ENCODE measurements around the gene SAA4. TPM values are rescaled to one million over a fixed set of nuclear protein-coding genes. Genes with fewer than 3 reads are reported as not detected.
"Not testable (repeated sequence)": the region's sequence is repeated elsewhere in the genome, so short reads cannot be mapped to it uniquely, and the experiment has no call there.

The SAA4 gene
- polyA plus RNA-seq, 2 of the 4 experiments (the other 2 are of a cell fraction), result not detected

GRCh38 chr11:18264035-18264434 lies 27.4 kb upstream of the SAA4 start:
- no peak for FAIRE-seq
- 42% methylated on average over 4 of the region's 4 CpGs for WGBS (ENCODE audit: missing lambda C conversion rate)
- CTCF ChIA-PET, result no interaction called here

GRCh38 chr11:18262681-18263350 lies 26.2 kb upstream of the SAA4 start:
- peak overlapping the region; percentile 23; the same call in 1 of the 3 replicates for H3K4me2 ChIP-seq
- DNase-seq (ENCODE audit: low read depth in 1 of 2, low spot score in 1 of 2); H3K27ac ChIP-seq; H3K4me3 ChIP-seq; H3K4me1 ChIP-seq; H3K9me3 ChIP-seq; CTCF ChIA-PET; FAIRE-seq; ATAC-seq: not testable (repeated sequence)
- POLR2A ChIA-PET, result interaction anchor here (0.7 kb wide), 1 partner anchor 10 kb away, joined by 3 read pairs; no protein-coding TSS in a partner anchor
- TF ChIP-seq CEBPB (IDR thresholded peaks at IDR 0.05), result peak in 1 of 2 experiments; percentile 69; a peak in 2 of 4 replicates
- WGBS (ENCODE audit: missing lambda C conversion rate), result 53% methylated on average over 8 of the region's 8 CpGs

More at GRCh38 chr11:18264035-18264434, 27.4 kb upstream of the SAA4 start:
- no peak for TF ChIP-seq EHMT2 (IDR thresholded peaks at IDR 0.05; ENCODE audit: low read depth)
- TF ChIP-seq HOXA7 (CRISPR knock-in tag; IDR thresholded peaks at IDR 0.05), result no peak
- no peak for TF ChIP-seq HDAC2 (IDR thresholded peaks at IDR 0.05)
- no peak for TF ChIP-seq CHD4 (IDR thresholded peaks at IDR 0.05; ENCODE audit: borderline replicate concordance)
- no peak for TF ChIP-seq NFE2L2 (conservative IDR thresholded peaks at IDR 0.05; ENCODE audit: low read length)
- TF ChIP-seq ATOH8 (CRISPR knock-in tag; IDR thresholded peaks at IDR 0.05; ENCODE audit: low read depth), result no peak
- no peak for TF ChIP-seq RFX5 (IDR thresholded peaks at IDR 0.05)
- TF ChIP-seq CBX8 (IDR thresholded peaks at IDR 0.05), result no peak
- TF ChIP-seq JUN (IDR thresholded peaks at IDR 0.05), result no peak
- no peak for TF ChIP-seq SREBF2 (IDR thresholded peaks at IDR 0.05)
- TF ChIP-seq SMC3 (IDR thresholded peaks at IDR 0.05), result no peak
- no peak for TF ChIP-seq MAX (IDR thresholded peaks at IDR 0.05)
- no peak for TF ChIP-seq RARB (CRISPR knock-in tag; IDR thresholded peaks at IDR 0.05)
- no peak for TF ChIP-seq RNF2 (IDR thresholded peaks at IDR 0.05; ENCODE audit: borderline replicate concordance, low read depth)
- Histone ChIP-seq H3K4me1 (0 out of 3 replicates have a peak, but pooled peaks cover 4% of the 10 kb centered on the region), H3K4me3 (no peak overlapping the region), H3K9me3 (no peaks in the 10 kb centered on the region), H3K4me2 (no peak overlapping the region), H3K27ac (no peak overlapping the region)
- POLR2A ChIA-PET, result no interaction called here
- DNase-seq (ENCODE audit: low read depth in 1 of 2, low spot score in 1 of 2), result no peak
- no peak for ATAC-seq

- Histone ChIP-seq H3K9me3 (no peaks in the 10 kb centered on the region), H3K4me2 (no peak overlapping the region), H3K4me3 (no peak overlapping the region), H3K27ac (no peak overlapping the region), H3K4me1 (0 out of 3 replicates have a peak, but pooled peaks cover 4% of the 10 kb centered on the region)
- no peak for TF ChIP-seq RNF2 (IDR thresholded peaks at IDR 0.05; ENCODE audit: borderline replicate concordance, low read depth)
- TF ChIP-seq EHMT2 (IDR thresholded peaks at IDR 0.05; ENCODE audit: low read depth), result no peak
- no peak for TF ChIP-seq E2F6 (IDR thresholded peaks at IDR 0.05; ENCODE audit: borderline replicate concordance, low read depth)
- no peak for TF ChIP-seq FOSB (CRISPR knock-in tag; IDR thresholded peaks at IDR 0.05)
- TF ChIP-seq USF2 (IDR thresholded peaks at IDR 0.05), result no peak
- TF ChIP-seq MAX (IDR thresholded peaks at IDR 0.05), result no peak
- TF ChIP-seq EP300 (IDR thresholded peaks at IDR 0.05), result no peak
- CTCF ChIA-PET, result no interaction called here
- ATAC-seq, result no peak
- no peak for FAIRE-seq
- DNase-seq (ENCODE audit: low read depth in 1 of 2, low spot score in 1 of 2), result no peak
- POLR2A ChIA-PET, result no interaction called here
- 93% methylated on average over 14 of the region's 14 CpGs for WGBS (ENCODE audit: missing lambda C conversion rate)
Observed at GRCh38 chr11:18261721-18262120, 25.1 kb upstream of the SAA4 start.
